Loucy (cell line): ENCODE data around the gene PEX14.

Experiments used
- CTCF ChIP-seq: fragments of 200-600 bp; sonication (generic); conservative IDR thresholded peaks from 2 replicates; pipeline ENCODE4 v1.5.1; 2014; ENCODE audit warnings: mild to moderate bottlenecking, antibody characterized with exemption, low read length
- EZH2phosphoT487 ChIP-seq: fragments of 200-600 bp; IDR thresholded peaks from 2 replicates; pipeline ENCODE4 v1.6.1; 2018; ENCODE audit warnings: antibody characterized with exemption, mild to moderate bottlenecking, moderate library complexity, borderline replicate concordance

- TF ChIP-seq CTCF (no peak), EZH2phosphoT487 (no peak)
These were observed 41.6 kb upstream of the PEX14 start for GRCh38 chr1:10432910-10433700.
